ENCODE results near the gene FSIP1. TPM values are rescaled to one million over a fixed set of nuclear protein-coding genes. Genes with fewer than 3 reads are reported as not detected.

FSIP1 gene
- total RNA-seq, 1 experiment from 2014 or later, result 3.2 TPM

DNA sequence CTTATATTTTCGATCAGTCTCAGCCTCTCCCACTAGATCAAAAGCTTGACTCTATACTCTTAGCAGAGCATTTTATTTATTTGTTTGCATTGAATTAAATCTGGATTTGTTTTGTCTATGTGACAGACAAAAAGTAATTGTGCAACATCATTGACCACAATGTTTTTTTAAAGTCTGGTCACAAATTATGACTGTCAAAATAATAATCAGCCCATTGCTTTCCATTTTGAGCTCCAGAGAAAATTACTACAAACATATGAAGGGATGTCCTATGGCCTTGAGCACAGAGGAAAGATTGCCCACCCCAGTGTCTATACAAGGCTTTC lies 82.3 kb downstream of the FSIP1 start:
- H3K9me3 Mint-ChIP-seq (ENCODE audit: unreplicated experiment), result no peaks in the 10 kb centered on the region
- CTCF ChIA-PET, result interaction anchor here (0.6 to 4.3 kb wide), 5 partner anchors 14 to 1531 kb away, joined by 3 to 24 read pairs (median 4); partner anchors contain the start of gene CHP1
- H3K27ac Mint-ChIP-seq (ENCODE audit: low read depth, unreplicated experiment), result no peak overlapping the region

DNA sequence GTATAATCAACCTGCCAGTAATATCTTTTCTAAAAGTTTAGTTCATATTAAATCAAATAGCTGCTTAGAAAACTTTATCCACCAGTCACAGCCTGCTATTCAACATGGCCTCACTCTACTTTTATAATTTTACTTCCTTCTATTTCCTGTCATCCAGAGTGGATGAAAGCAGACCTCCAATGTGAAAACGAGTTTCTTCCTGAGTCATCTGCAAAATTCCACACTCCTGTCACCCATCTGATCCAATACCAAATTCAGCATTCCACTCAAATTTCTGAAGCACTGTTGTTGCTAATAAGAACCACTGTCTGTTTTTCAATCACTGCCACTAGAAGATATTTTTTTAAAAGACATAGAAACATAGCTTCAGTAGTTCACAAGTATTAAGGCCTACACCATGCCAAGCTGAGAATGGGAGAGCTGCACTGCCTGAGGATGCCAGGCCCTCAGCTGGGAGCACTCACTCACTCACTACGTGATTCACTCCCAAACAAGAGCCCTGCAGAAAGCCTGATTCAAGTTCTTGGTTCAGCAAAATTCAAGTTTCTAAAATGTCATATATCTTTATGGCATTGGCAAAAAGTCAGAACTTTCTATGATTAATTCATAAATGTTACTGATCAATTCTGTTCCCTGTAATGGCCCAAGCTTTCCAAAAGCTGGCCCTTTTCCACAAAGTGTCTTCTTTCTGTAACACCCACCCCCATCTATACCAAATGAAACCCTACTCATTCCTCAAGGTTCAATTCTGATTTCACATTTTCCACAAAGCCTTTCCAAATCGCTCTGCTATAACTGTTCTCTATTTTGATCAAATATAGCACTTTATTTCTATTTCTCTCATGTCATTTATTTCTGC lies 82.9 kb downstream of the FSIP1 start:
- H3K27me3 Mint-ChIP-seq (ENCODE audit: insufficient read depth, unreplicated experiment), result no peaks in the 10 kb centered on the region
- intact Hi-C loops (cut with micrococcal nuclease), result no loop called here
- no peak for DNase-seq (ENCODE audit: unreplicated experiment)
- H3K4me1 Mint-ChIP-seq (ENCODE audit: insufficient read depth, unreplicated experiment), result peaks cover 3% of the 10 kb centered on the region
- POLR2A ChIA-PET, result interaction anchor here (1.4 kb wide), 1 partner anchor 84 kb away, joined by 3 read pairs; the partner anchor contains the start of gene FSIP1
- H3K36me3 Mint-ChIP-seq (ENCODE audit: insufficient read depth, unreplicated experiment), result no peaks in the 10 kb centered on the region
- CTCF ChIA-PET, result interaction anchor here (0.6 to 4.3 kb wide), 5 partner anchors 14 to 1532 kb away, joined by 3 to 24 read pairs (median 4); partner anchors contain the start of gene CHP1
- TF ChIP-seq, protein P1, sequence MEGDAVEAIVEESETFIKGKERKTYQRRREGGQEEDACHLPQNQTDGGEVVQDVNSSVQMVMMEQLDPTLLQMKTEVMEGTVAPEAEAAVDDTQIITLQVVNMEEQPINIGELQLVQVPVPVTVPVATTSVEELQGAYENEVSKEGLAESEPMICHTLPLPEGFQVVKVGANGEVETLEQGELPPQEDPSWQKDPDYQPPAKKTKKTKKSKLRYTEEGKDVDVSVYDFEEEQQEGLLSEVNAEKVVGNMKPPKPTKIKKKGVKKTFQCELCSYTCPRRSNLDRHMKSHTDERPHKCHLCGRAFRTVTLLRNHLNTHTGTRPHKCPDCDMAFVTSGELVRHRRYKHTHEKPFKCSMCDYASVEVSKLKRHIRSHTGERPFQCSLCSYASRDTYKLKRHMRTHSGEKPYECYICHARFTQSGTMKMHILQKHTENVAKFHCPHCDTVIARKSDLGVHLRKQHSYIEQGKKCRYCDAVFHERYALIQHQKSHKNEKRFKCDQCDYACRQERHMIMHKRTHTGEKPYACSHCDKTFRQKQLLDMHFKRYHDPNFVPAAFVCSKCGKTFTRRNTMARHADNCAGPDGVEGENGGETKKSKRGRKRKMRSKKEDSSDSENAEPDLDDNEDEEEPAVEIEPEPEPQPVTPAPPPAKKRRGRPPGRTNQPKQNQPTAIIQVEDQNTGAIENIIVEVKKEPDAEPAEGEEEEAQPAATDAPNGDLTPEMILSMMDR (IDR thresholded peaks at IDR 0.05; ENCODE audit: unreplicated experiment), result no peak
- H3K9me3 Mint-ChIP-seq (ENCODE audit: unreplicated experiment), result no peaks in the 10 kb centered on the region
- H3K4me3 Mint-ChIP-seq (ENCODE audit: unreplicated experiment), result no peak overlapping the region
- no peak overlapping the region for H3K27ac Mint-ChIP-seq (ENCODE audit: low read depth, unreplicated experiment)
- no TSS peak for BruUV-seq (replicated peaks)

More for the DNA sequence above, 82.3 kb downstream of the FSIP1 start:
- no peaks in the 10 kb centered on the region for H3K27me3 Mint-ChIP-seq (ENCODE audit: insufficient read depth, unreplicated experiment)
- peaks cover 6% of the 10 kb centered on the region for H3K4me1 Mint-ChIP-seq (ENCODE audit: insufficient read depth, unreplicated experiment)
- TF ChIP-seq, protein P1 (IDR thresholded peaks at IDR 0.05; ENCODE audit: unreplicated experiment), result no peak
- intact Hi-C loops (cut with micrococcal nuclease), result no loop called here
- no peak overlapping the region for H3K4me3 Mint-ChIP-seq (ENCODE audit: unreplicated experiment)
- no TSS peak for BruUV-seq (replicated peaks)
- POLR2A ChIA-PET, result interaction anchor here (1.4 kb wide), 1 partner anchor 83 kb away, joined by 3 read pairs; the partner anchor contains the start of gene FSIP1
- no peak for DNase-seq (ENCODE audit: unreplicated experiment)
- H3K36me3 Mint-ChIP-seq (ENCODE audit: insufficient read depth, unreplicated experiment), result no peaks in the 10 kb centered on the region

DNA sequence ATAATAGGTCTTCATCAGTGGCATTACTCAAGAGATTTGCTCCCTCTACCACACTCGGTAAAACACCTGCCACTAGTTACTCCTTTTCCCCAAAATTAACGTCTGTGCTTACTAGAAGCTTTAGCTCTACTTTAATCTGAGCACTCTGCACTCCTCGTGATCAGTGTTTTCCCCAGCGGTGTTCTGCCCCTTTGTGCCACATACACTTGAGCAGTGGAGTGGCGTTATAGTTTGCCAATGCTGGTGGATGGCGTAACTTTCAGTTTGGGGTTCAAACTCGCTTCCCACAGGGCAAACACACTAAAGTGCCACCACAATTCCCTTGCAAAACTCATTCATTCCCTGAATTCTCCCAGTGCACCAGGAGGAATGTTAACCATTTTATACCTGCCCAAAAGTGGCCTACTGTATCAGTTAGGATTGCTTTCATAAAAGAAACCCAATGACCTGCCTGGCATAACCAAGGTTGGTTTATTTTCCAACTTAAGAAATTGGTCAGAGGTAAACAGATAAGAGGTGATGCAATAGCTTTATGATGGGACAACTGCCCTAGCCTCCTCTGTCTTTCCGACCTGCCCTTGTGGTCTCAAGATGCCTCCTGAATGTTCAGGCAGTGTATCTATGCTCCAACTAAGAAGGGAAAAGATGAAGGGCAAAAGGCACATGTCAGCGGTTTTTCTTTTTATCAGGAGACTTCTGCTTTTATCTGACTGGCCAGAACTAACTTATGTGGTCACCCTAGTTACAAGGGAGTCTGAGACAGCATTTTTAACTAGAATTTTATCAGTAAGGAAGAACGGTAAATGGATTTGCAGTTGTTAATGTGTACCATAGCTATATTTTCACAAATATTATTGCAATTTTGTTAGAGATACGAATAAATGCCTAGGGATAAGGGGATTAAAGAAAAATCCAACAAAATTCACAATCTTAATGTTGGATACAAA lies 83.9 kb downstream of the FSIP1 start:
- BruUV-seq (replicated peaks), result no TSS peak
- H3K36me3 Mint-ChIP-seq (ENCODE audit: insufficient read depth, unreplicated experiment), result no peaks in the 10 kb centered on the region
- CTCF ChIA-PET, result interaction anchor here (4.3 kb wide), 1 partner anchor 13 kb away, joined by 24 read pairs; no protein-coding TSS in a partner anchor

More for the DNA sequence above, 83.9 kb downstream of the FSIP1 start:
- Mint-ChIP-seq H3K4me1 (ENCODE audit: insufficient read depth, unreplicated experiment) (no peaks in the 10 kb centered on the region), H3K27ac (ENCODE audit: low read depth, unreplicated experiment) (no peak overlapping the region), H3K27me3 (ENCODE audit: insufficient read depth, unreplicated experiment) (no peaks in the 10 kb centered on the region), H3K4me3 (ENCODE audit: unreplicated experiment) (no peak overlapping the region), H3K9me3 (ENCODE audit: unreplicated experiment) (no peaks in the 10 kb centered on the region)
- no peak for DNase-seq (ENCODE audit: unreplicated experiment)
- POLR2A ChIA-PET, result no interaction called here
- intact Hi-C loops (cut with micrococcal nuclease), result no loop called here
- TF ChIP-seq, protein P1 (IDR thresholded peaks at IDR 0.05; ENCODE audit: unreplicated experiment), result no peak
